A673 (cell line): ENCODE measurements around the gene OSBPL3. TPM values are rescaled to one million over a fixed set of nuclear protein-coding genes. Genes with fewer than 3 reads are reported as not detected.

Experiments
- BruUV-seq: library from RNA; stranded (reverse); fragments of 400-500 nt; replicated peaks from 2 replicates; lab custom pipeline; 2021; lab: Mats Ljungman, UMichigan
- CTCF ChIA-PET: fragments of 300-600 bp; sonication (Branson Sonifier 250); formaldehyde crosslinking; loops from one replicate; lab custom pipeline; 2022; ENCODE audit warnings: antibody characterized with exemption; lab: Charles Lee
- POLR2A ChIA-PET: fragments of 300-600 bp; sonication (Branson Sonifier 250); formaldehyde crosslinking; loops from one replicate; lab custom pipeline; 2022; ENCODE audit warnings: antibody characterized with exemption; ENCODE audit not compliant: low non-redundant PET; lab: Charles Lee
- DNase-seq: peaks from one replicate; pipeline ENCODE4 v3.0.0-alpha.2; 2015; ENCODE audit warnings: low spot score
- H3K27ac ChIP-seq: fragments of 200-600 bp; sonication (generic); 2 replicates; pipeline ENCODE4 v1.5.1; 2016; ENCODE audit warnings: mixed run types, low read depth, mild to moderate bottlenecking, mixed read lengths, antibody characterized with exemption, low read length; ENCODE audit not compliant: poor library complexity, severe bottlenecking
- H3K27me3 ChIP-seq: fragments of 200-600 bp; sonication (generic); replicated peaks from 2 replicates; pipeline ENCODE4 v1.6.1; 2017; ENCODE audit warnings: mixed run types, low read depth, mild to moderate bottlenecking, mixed read lengths, antibody characterized with exemption, low read length; ENCODE audit not compliant: insufficient read depth, poor library complexity
- H3K36me3 ChIP-seq: fragments of 200-600 bp; sonication (generic); 2 replicates; pipeline ENCODE4 v1.6.1; 2016; ENCODE audit warnings: mixed run types, mild to moderate bottlenecking, mixed read lengths, antibody characterized with exemption, low read length; ENCODE audit not compliant: insufficient read depth, poor library complexity, severe bottlenecking
- H3K4me1 ChIP-seq: fragments of 200-600 bp; sonication (generic); 2 replicates; pipeline ENCODE4 v1.6.1; 2017; ENCODE audit warnings: mixed run types, mild to moderate bottlenecking, mixed read lengths, antibody characterized with exemption, low read length; ENCODE audit not compliant: insufficient read depth, poor library complexity, severe bottlenecking
- H3K4me3 ChIP-seq: fragments of 200-600 bp; sonication (generic); 2 replicates; pipeline ENCODE4 v1.5.1; 2016; ENCODE audit warnings: low read depth, mixed run types, mild to moderate bottlenecking, mixed read lengths, low read length; ENCODE audit not compliant: poor library complexity, severe bottlenecking
- H3K9me3 ChIP-seq: fragments of 200-600 bp; sonication (generic); 2 replicates; pipeline ENCODE4 v1.6.1; 2016; ENCODE audit warnings: mixed run types, low read depth, mild to moderate bottlenecking, mixed read lengths, antibody characterized with exemption, low read length; ENCODE audit not compliant: poor library complexity, severe bottlenecking
- CTCF ChIP-seq: fragments of 300-800, 200-600 bp; sonication (generic); conservative IDR thresholded peaks from 2 replicates; pipeline ENCODE4 v1.5.1; 2017; ENCODE audit warnings: low read depth, mild to moderate bottlenecking, antibody characterized with exemption, low read length, moderate library complexity, mixed read lengths
- EZH2 ChIP-seq: fragments of 200-600 bp; sonication (generic); IDR thresholded peaks from 2 replicates; pipeline ENCODE4 v1.6.1; 2017; ENCODE audit warnings: borderline replicate concordance, low read depth, mild to moderate bottlenecking, mixed read lengths, antibody characterized with exemption, low read length; ENCODE audit not compliant: poor library complexity, severe bottlenecking
- intact Hi-C: fragments of 100-400 bp; cut with micrococcal nuclease; formaldehyde crosslinking; loops from one replicate; pipeline ENCODE4 v1.10.0; 2022; ENCODE audit not compliant: unreplicated experiment
- total RNA-seq: library from RNA; stranded (reverse); gene quantifications from 2 replicates; pipeline ENCODE4 v1.2.3, GENCODE V29; 2021

Gene OSBPL3
- total RNA-seq, 1 experiment from 2014 or later, result 21.4 TPM

- POLR2A ChIA-PET, result interaction anchor here (0.6 kb wide), 1 partner anchor 8 kb away, joined by 3 read pairs; no protein-coding TSS in a partner anchor
- CTCF ChIA-PET, result interaction anchor here (0.6 kb wide), 1 partner anchor 561 kb away, joined by 3 read pairs; no protein-coding TSS in a partner anchor
- Histone ChIP-seq H3K27ac (no peak overlapping the region), H3K4me1 (peaks cover 4% of the 10 kb centered on the region), H3K4me3 (no peak overlapping the region), H3K27me3 (no peaks in the 10 kb centered on the region), H3K36me3 (no peaks in the 10 kb centered on the region), H3K9me3 (no peaks in the 10 kb centered on the region)
- TF ChIP-seq CTCF (no peak), EZH2 (no peak)
- no TSS peak for BruUV-seq
- no peak for DNase-seq
- intact Hi-C loops, result no loop called here
Measured at GRCh38 chr7:24843821-24844434, 136.1 kb downstream of the OSBPL3 start.

- intact Hi-C loops, result no loop called here
- no peaks in the 10 kb centered on the region for H3K9me3 ChIP-seq
- H3K36me3 ChIP-seq, result no peaks in the 10 kb centered on the region
- no TSS peak for BruUV-seq
- H3K27ac ChIP-seq, result no peak overlapping the region
- peaks cover 4% of the 10 kb centered on the region for H3K4me1 ChIP-seq
- TF ChIP-seq EZH2 (no peak), CTCF (no peak)
- no peak overlapping the region for H3K4me3 ChIP-seq
- no peak for DNase-seq
- ChIA-PET POLR2A (no interaction called here), CTCF (no interaction called here)
- H3K27me3 ChIP-seq, result no peaks in the 10 kb centered on the region
Measured at GRCh38 chr7:24842449-24843241, 137.3 kb downstream of the OSBPL3 start.

GRCh38 chr7:24842029-24842428 is 137.9 kb downstream of the OSBPL3 start:
- POLR2A ChIA-PET, result no interaction called here
- Histone ChIP-seq H3K4me3 (no peak overlapping the region), H3K27ac (no peak overlapping the region), H3K27me3 (no peaks in the 10 kb centered on the region), H3K9me3 (no peaks in the 10 kb centered on the region), H3K36me3 (no peaks in the 10 kb centered on the region), H3K4me1 (peaks cover 4% of the 10 kb centered on the region)
- no peak for DNase-seq
- TF ChIP-seq EZH2, result no peak
- no peak for TF ChIP-seq CTCF
- CTCF ChIA-PET, result no interaction called here
- no TSS peak for BruUV-seq
- intact Hi-C loops, result no loop called here
